Fibroblast of lung (primary cell): ENCODE data around the gene CFAP299.

Source experiments
- CTCF ChIP-seq, 2 donors: IDR thresholded peaks in 1 of 2; conservative IDR thresholded peaks in 1 of 2; 1 replicate in 1 of 2; 2 replicates in 1 of 2; pipeline ENCODE4 v1.5.1; 2011 to 2012; ENCODE audit warnings: low read length in 2 of 2, control low read depth in 1 of 2, inconsistent platforms in 1 of 2, low read depth in 1 of 2, mild to moderate bottlenecking in 1 of 2
- EZH2 ChIP-seq: IDR thresholded peaks from 2 replicates; pipeline ENCODE4 v1.5.1; 2012; ENCODE audit warnings: low read length, control low read depth, mild to moderate bottlenecking; ENCODE audit errors: missing control alignments

GRCh38 chr4:80916770-80917169, 581.2 kb downstream of the CFAP299 start:
- TF ChIP-seq CTCF (conservative IDR thresholded peaks at IDR 0.05 in 1 of 2, IDR thresholded peaks at IDR 0.05 in 1 of 2; ENCODE audit: low read depth in 1 of 2, low read length in 2 of 2) (no peak), EZH2 (no peak)
